ENCODE results near the gene MAP7D1.

The MAP7D1 gene

GRCh38 chr1:36126005-36126716 is 29.8 kb upstream of the MAP7D1 start:
- DNase-seq (ENCODE audit: low spot score) = no peak
- TF ChIP-seq CTCF (IDR thresholded peaks at IDR 0.05; ENCODE audit: extremely low read depth, insufficient read depth, missing control alignments) = no peak

GRCh38 chr1:36126797-36127500 is 29.0 kb upstream of the MAP7D1 start:
- no peak for TF ChIP-seq CTCF (IDR thresholded peaks at IDR 0.05; ENCODE audit: extremely low read depth, insufficient read depth, missing control alignments)
- in situ Hi-C loops (cut with MboI; ENCODE audit: low pct_unique_long_range_greater_than_20kb, low sequenced_read_pairs, unreplicated experiment) = loop anchor here (25.0 kb wide), 1 partner anchor 285 kb away; no protein-coding TSS in a partner anchor
- no peak for DNase-seq (ENCODE audit: low spot score)

More at GRCh38 chr1:36126005-36126716, 29.8 kb upstream of the MAP7D1 start:
- in situ Hi-C loops (cut with MboI; ENCODE audit: low pct_unique_long_range_greater_than_20kb, low sequenced_read_pairs, unreplicated experiment) = loop anchor here (25.0 kb wide), 1 partner anchor 286 kb away; no protein-coding TSS in a partner anchor

GRCh38 chr1:36128126-36128904 is 27.6 kb upstream of the MAP7D1 start:
- in situ Hi-C loops (cut with MboI; ENCODE audit: low pct_unique_long_range_greater_than_20kb, low sequenced_read_pairs, unreplicated experiment) = loop anchor here (25.0 kb wide), 1 partner anchor 284 kb away; no protein-coding TSS in a partner anchor
- DNase-seq (ENCODE audit: low spot score) = no peak
- TF ChIP-seq CTCF (IDR thresholded peaks at IDR 0.05; ENCODE audit: extremely low read depth, insufficient read depth, missing control alignments) = no peak

GRCh38 chr1:36128905-36129206 is 27.1 kb upstream of the MAP7D1 start:
- no peak for DNase-seq (ENCODE audit: low spot score)
- no peak for TF ChIP-seq CTCF (IDR thresholded peaks at IDR 0.05; ENCODE audit: extremely low read depth, insufficient read depth, missing control alignments)
- in situ Hi-C loops (cut with MboI; ENCODE audit: low pct_unique_long_range_greater_than_20kb, low sequenced_read_pairs, unreplicated experiment) = loop anchor here (25.0 kb wide), 1 partner anchor 283 kb away; no protein-coding TSS in a partner anchor

GRCh38 chr1:36132029-36132428 is 23.9 kb upstream of the MAP7D1 start:
- DNase-seq (ENCODE audit: low spot score) = no peak
- in situ Hi-C loops (cut with MboI; ENCODE audit: low pct_unique_long_range_greater_than_20kb, low sequenced_read_pairs, unreplicated experiment) = loop anchor here (25.0 kb wide), 1 partner anchor 280 kb away; no protein-coding TSS in a partner anchor
- no peak for TF ChIP-seq CTCF (IDR thresholded peaks at IDR 0.05; ENCODE audit: extremely low read depth, insufficient read depth, missing control alignments)

- in situ Hi-C loops (cut with MboI; ENCODE audit: low pct_unique_long_range_greater_than_20kb, low sequenced_read_pairs, unreplicated experiment) = loop anchor here (25.0 kb wide), 1 partner anchor 279 kb away; no protein-coding TSS in a partner anchor
- TF ChIP-seq CTCF (IDR thresholded peaks at IDR 0.05; ENCODE audit: extremely low read depth, insufficient read depth, missing control alignments) = no peak
- no peak for DNase-seq (ENCODE audit: low spot score)
These were observed 22.5 kb upstream of the MAP7D1 start for GRCh38 chr1:36133484-36133883.

Data from GM13977 (cell line).